Keratinocyte (primary cell): ENCODE results near the gene SLC51A. TPM values are rescaled to one million over a fixed set of nuclear protein-coding genes. Genes with fewer than 3 reads are reported as not detected.

ENCODE experiments used
- DNase-seq: peaks from one replicate; pipeline ENCODE4 v3.0.0-alpha.2; 2011; ENCODE audit warnings: low read depth, missing footprints, low spot score
- FAIRE-seq: peaks from 2 replicates; lab custom pipeline; 2011; peaks lifted over from hg19 to GRCh38; lab: Jason Lieb, UNC
- H2AFZ ChIP-seq: 2 replicates; pipeline ENCODE4 v1.6.0; 2012; ENCODE audit warnings: low read length, control low read depth, inconsistent platforms; ENCODE audit not compliant: control insufficient read depth
- H3K27ac ChIP-seq: 2 replicates; pipeline ENCODE4 v1.5.1; 2011; ENCODE audit warnings: low read length; ENCODE audit not compliant: control insufficient read depth, insufficient read depth
- H3K27me3 ChIP-seq: 3 replicates; pipeline ENCODE4 v1.6.0; 2011; ENCODE audit warnings: low read length; ENCODE audit not compliant: control insufficient read depth, insufficient read depth; ENCODE audit errors: extremely low read depth
- H3K36me3 ChIP-seq, 2 experiments: 2 replicates in 1 of 2; 3 replicates in 1 of 2; pipeline ENCODE4 v1.5.1; 2011; ENCODE audit warnings: low read length in 2 of 2, mild to moderate bottlenecking in 1 of 2; ENCODE audit not compliant: control insufficient read depth in 2 of 2, insufficient read depth in 2 of 2; ENCODE audit errors: extremely low read depth in 1 of 2
- H3K4me1 ChIP-seq: 3 replicates; pipeline ENCODE4 v1.5.1; 2011; ENCODE audit warnings: low read length; ENCODE audit not compliant: control insufficient read depth, insufficient read depth; ENCODE audit errors: extremely low read depth
- H3K4me2 ChIP-seq: 3 replicates; pipeline ENCODE4 v1.6.0; 2011; ENCODE audit warnings: low read depth, low read length; ENCODE audit not compliant: control insufficient read depth, insufficient read depth; ENCODE audit errors: extremely low read depth
- H3K4me3 ChIP-seq, 3 experiments: fragments of 200-600 bp in 1 of 3; sonication (generic) in 1 of 3; 2 replicates in 2 of 3; 3 replicates in 1 of 3; pipeline ENCODE4 v1.5.1; 2011 to 2016; ENCODE audit warnings: low read length in 3 of 3, mild to moderate bottlenecking in 3 of 3, control low read depth in 2 of 3, inconsistent platforms in 1 of 3, low read depth in 1 of 3, mixed read lengths in 1 of 3, mixed run types in 1 of 3, moderate library complexity in 1 of 3; ENCODE audit not compliant: control insufficient read depth in 2 of 3, insufficient read depth in 2 of 3; ENCODE audit errors: extremely low read depth in 1 of 3
- H3K79me2 ChIP-seq: 2 replicates; pipeline ENCODE4 v1.6.0; 2012; ENCODE audit warnings: low read length; ENCODE audit not compliant: control insufficient read depth, insufficient read depth
- H3K9ac ChIP-seq: 3 replicates; pipeline ENCODE4 v1.6.0; 2011; ENCODE audit warnings: low read length; ENCODE audit not compliant: control insufficient read depth, insufficient read depth; ENCODE audit errors: extremely low read depth
- H3K9me1 ChIP-seq: 3 replicates; pipeline ENCODE4 v1.6.0; 2011; ENCODE audit warnings: low read length; ENCODE audit not compliant: control insufficient read depth, insufficient read depth; ENCODE audit errors: extremely low read depth
- H3K9me3 ChIP-seq: 2 replicates; pipeline ENCODE4 v1.5.1; 2012; ENCODE audit warnings: low read depth, low read length; ENCODE audit not compliant: control insufficient read depth
- H4K20me1 ChIP-seq: 3 replicates; pipeline ENCODE4 v1.6.0; 2011; ENCODE audit warnings: low read length; ENCODE audit not compliant: control insufficient read depth, insufficient read depth; ENCODE audit errors: extremely low read depth
- EZH2 ChIP-seq: IDR thresholded peaks from one replicate; pipeline ENCODE4 v1.6.1; 2012; ENCODE audit warnings: inconsistent platforms, mild to moderate bottlenecking, low read length, moderate library complexity
- dilution Hi-C: fragments of 300-500 bp; cut with MboI; formaldehyde crosslinking; loops from one replicate; pipeline ENCODE4 v1.7.0; 2020; ENCODE audit warnings: low sequenced_read_pairs; ENCODE audit not compliant: extremely low pct_ligation_motif_present
- polyA plus RNA-seq, 5 experiments: library from polyadenylated mRNA; depleted of rRNA in 3 of 5; stranded (reverse) in 3 of 5; stranded (forward) in 1 of 5; unstranded in 1 of 5; fragments of >200 nt; gene quantifications; 1 replicate in 1 of 5; 2 replicates in 3 of 5; 3 replicates in 1 of 5; pipeline versions ENCODE4 v1.2.1 to v1.2.3, GENCODE V29; 2011 to 2012; ENCODE audit warnings: missing spikeins in 2 of 5, low read depth in 1 of 5, low replicate concordance in 1 of 5
- TF ChIP-seq, protein P1 (sequence below), 3 experiments: IDR thresholded peaks in 1 of 3; conservative IDR thresholded peaks in 1 of 3; optimal IDR thresholded peaks in 1 of 3; 2 replicates in 2 of 3; 3 replicates in 1 of 3; pipeline versions ENCODE3 to v1.5.1; 2011; ENCODE audit warnings: low read length in 3 of 3, mild to moderate bottlenecking in 3 of 3, moderate library complexity in 2 of 3, control low read depth in 1 of 3, inconsistent platforms in 1 of 3; ENCODE audit not compliant: insufficient read depth in 2 of 3; ENCODE audit errors: extremely low read depth in 1 of 3

Gene SLC51A
- polyA plus RNA-seq, 1 donor (not counting 4 experiments of a cell fraction or from before 2014, with no cell fraction given) = not detected

GRCh38 chr3:196272826-196273225 is 56.5 kb downstream of the SLC51A start:
- no peaks in the 10 kb centered on the region for H3K27me3 ChIP-seq
- H2AFZ ChIP-seq = no peak overlapping the region
- H4K20me1 ChIP-seq = no peaks in the 10 kb centered on the region
- H3K4me2 ChIP-seq = no peak overlapping the region
- FAIRE-seq (no peak), DNase-seq (no peak)
- H3K9me3 ChIP-seq = no peaks in the 10 kb centered on the region
- H3K36me3 ChIP-seq = peaks cover 20 to 23% of the 10 kb centered on the region in 2 experiments
- H3K4me3 ChIP-seq = no peak overlapping the region
- no peak overlapping the region for H3K9ac ChIP-seq
- H3K9me1 ChIP-seq = no peaks in the 10 kb centered on the region
- H3K79me2 ChIP-seq = peaks cover 69% of the 10 kb centered on the region
- no peak for TF ChIP-seq EZH2
- TF ChIP-seq, protein P1, sequence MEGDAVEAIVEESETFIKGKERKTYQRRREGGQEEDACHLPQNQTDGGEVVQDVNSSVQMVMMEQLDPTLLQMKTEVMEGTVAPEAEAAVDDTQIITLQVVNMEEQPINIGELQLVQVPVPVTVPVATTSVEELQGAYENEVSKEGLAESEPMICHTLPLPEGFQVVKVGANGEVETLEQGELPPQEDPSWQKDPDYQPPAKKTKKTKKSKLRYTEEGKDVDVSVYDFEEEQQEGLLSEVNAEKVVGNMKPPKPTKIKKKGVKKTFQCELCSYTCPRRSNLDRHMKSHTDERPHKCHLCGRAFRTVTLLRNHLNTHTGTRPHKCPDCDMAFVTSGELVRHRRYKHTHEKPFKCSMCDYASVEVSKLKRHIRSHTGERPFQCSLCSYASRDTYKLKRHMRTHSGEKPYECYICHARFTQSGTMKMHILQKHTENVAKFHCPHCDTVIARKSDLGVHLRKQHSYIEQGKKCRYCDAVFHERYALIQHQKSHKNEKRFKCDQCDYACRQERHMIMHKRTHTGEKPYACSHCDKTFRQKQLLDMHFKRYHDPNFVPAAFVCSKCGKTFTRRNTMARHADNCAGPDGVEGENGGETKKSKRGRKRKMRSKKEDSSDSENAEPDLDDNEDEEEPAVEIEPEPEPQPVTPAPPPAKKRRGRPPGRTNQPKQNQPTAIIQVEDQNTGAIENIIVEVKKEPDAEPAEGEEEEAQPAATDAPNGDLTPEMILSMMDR (optimal IDR thresholded peaks at IDR 0.05 in 1 of 3, IDR thresholded peaks at IDR 0.05 in 1 of 3, conservative IDR thresholded peaks at IDR 0.05 in 1 of 3; ENCODE audit: extremely low read depth in 1 of 3, insufficient read depth in 2 of 3, low read length in 3 of 3) = no peak
- H3K4me1 ChIP-seq = peaks cover 25% of the 10 kb centered on the region
- no peak overlapping the region for H3K27ac ChIP-seq
- dilution Hi-C loops = loop anchor here (25.0 kb wide), 1 partner anchor 239 kb away; the partner anchor contains the start of genes RNF168 and SMCO1

DNA sequence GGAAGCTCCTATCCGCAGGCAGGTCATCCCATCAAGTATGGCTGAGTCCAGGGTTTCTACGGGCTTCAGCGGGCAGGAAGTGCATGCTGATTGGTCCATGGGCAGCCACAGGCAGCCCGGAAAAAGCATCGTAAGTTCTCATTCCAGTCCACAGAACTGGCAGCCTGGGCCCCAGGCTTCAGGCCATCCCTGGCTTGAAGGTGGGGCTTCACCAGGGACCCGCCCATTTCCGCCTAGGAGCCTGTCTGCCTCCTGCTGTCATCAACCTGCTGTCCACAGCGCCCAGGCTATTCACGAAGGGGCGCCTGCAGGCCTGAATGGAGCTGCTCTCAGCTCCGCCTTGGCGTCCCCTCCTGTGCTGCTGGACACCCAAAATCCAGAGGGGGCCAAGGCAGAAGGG is 57.3 kb downstream of the SLC51A start:
- H3K4me2 ChIP-seq = no peak overlapping the region
- H3K9ac ChIP-seq = no peak overlapping the region
- H3K27ac ChIP-seq = no peak overlapping the region
- peaks cover 22 to 23% of the 10 kb centered on the region in 2 experiments for H3K36me3 ChIP-seq
- no peak overlapping the region for H2AFZ ChIP-seq
- dilution Hi-C loops = loop anchor here (25.0 kb wide), 1 partner anchor 239 kb away; the partner anchor contains the start of genes RNF168 and SMCO1
- H3K4me1 ChIP-seq = peaks cover 26% of the 10 kb centered on the region
- H3K4me3 ChIP-seq = no peak overlapping the region
- peaks cover 77% of the 10 kb centered on the region for H3K79me2 ChIP-seq
- FAIRE-seq (no peak), DNase-seq (no peak)
- no peaks in the 10 kb centered on the region for H3K9me1 ChIP-seq
- TF ChIP-seq, protein P1 (optimal IDR thresholded peaks at IDR 0.05 in 1 of 3, IDR thresholded peaks at IDR 0.05 in 1 of 3, conservative IDR thresholded peaks at IDR 0.05 in 1 of 3; ENCODE audit: extremely low read depth in 1 of 3, insufficient read depth in 2 of 3, low read length in 3 of 3) = no peak
- no peak for TF ChIP-seq EZH2
- H3K27me3 ChIP-seq = no peaks in the 10 kb centered on the region
- no peaks in the 10 kb centered on the region for H3K9me3 ChIP-seq
- H4K20me1 ChIP-seq = no peaks in the 10 kb centered on the region
